ENCODE results near the gene BPIFB4. TPM values are rescaled to one million over a fixed set of nuclear protein-coding genes. Genes with fewer than 3 reads are reported as not detected.

BPIFB4 gene
- not detected for polyA plus RNA-seq (2013, experiment 1 of 2)
- polyA plus RNA-seq (2013, experiment 2 of 2) = not detected

- Histone ChIP-seq H3K9me3 (replicated peaks in 1 of 2; ENCODE audit: control insufficient read depth in 2 of 2, insufficient read depth in 1 of 2, low read depth in 1 of 2, low read length in 2 of 2) (no peaks in the 10 kb centered on the region), H2AFZ (ENCODE audit: low read length) (no peak within 1 kb of the TSS), H2AK5ac (ENCODE audit: low read depth, low read length) (peak within 1 kb of the TSS; percentile 19), H3K4me3 (ENCODE audit: low read length in 2 of 2) (no peak within 1 kb of the TSS), H3K4ac (ENCODE audit: low read length) (no peak within 1 kb of the TSS), H3K27ac (replicated peaks; ENCODE audit: low read length) (no peak within 1 kb of the TSS), H3K36me3 (replicated peaks in 1 of 2; ENCODE audit: control insufficient read depth in 2 of 2, insufficient read depth in 2 of 2, low read length in 2 of 2) (no peaks in the 10 kb centered on the region), H2BK120ac (ENCODE audit: low read depth, low read length) (no peak within 1 kb of the TSS), H4K91ac (ENCODE audit: low read depth, low read length, poor library complexity) (no peak within 1 kb of the TSS), H3K18ac (ENCODE audit: low read length) (peak within 1 kb of the TSS; percentile 25), H2BK12ac (ENCODE audit: low read length) (no peak within 1 kb of the TSS), H4K8ac (ENCODE audit: low read depth, low read length) (no peak within 1 kb of the TSS), H3K9ac (ENCODE audit: low read depth, low read length, poor library complexity) (no peak within 1 kb of the TSS), H2BK5ac (ENCODE audit: low read length) (no peak within 1 kb of the TSS), H3K79me1 (ENCODE audit: low read depth, low read length) (no peaks in the 10 kb centered on the region), H3K14ac (ENCODE audit: low read length) (no peak within 1 kb of the TSS), H3K23ac (ENCODE audit: low read depth, low read length, poor library complexity) (no peak within 1 kb of the TSS), H3K27me3 (ENCODE audit: control insufficient read depth in 3 of 3, insufficient read depth in 3 of 3, low read depth in 1 of 3, low read length in 3 of 3) (no peaks in the 10 kb centered on the region), H2BK15ac (ENCODE audit: low read length) (no peak within 1 kb of the TSS), H3K4me2 (ENCODE audit: insufficient read depth, low read length, poor library complexity, severe bottlenecking) (no peak within 1 kb of the TSS), H3K4me1 (ENCODE audit: control insufficient read depth in 2 of 2, insufficient read depth in 1 of 2, low read depth in 1 of 2, low read length in 2 of 2) (no peaks in the 10 kb centered on the region)
- no CpG with 5 or more reads among the region's 2 CpGs for WGBS, 2 donors (ENCODE audit: extremely low coverage in 2 of 2, insufficient read length in 2 of 2, insufficient replicate concordance in 1 of 2)
- DNase-seq (ENCODE audit: low spot score) = no peak
These were observed at the start of gene BPIFB4 for GRCh38 chr20:33079259-33079658. TSS of gene BPIFB4 (plus strand) at chr20:33079643. CDS start at chr20:33081527, 1,884 bp downstream.

DNA sequence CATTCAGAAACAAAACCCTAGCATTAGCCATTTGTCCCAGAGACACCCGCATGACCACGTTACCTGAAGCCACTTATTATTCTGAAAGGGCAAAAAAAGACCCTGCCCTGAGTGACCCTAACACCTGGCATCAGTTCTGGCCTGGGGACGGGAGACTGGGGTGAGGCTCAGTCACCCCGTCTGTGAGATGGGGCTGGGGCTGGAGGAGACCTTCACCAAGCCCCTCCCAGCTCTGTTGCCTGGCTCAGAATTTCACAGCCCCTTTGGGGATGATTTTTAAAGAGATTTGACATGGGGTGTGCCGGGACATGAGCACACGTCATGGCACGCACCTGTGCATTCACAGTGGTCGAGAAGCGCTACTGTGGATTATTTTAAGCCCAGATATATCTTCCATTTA is 49.4 kb upstream of the BPIFB4 start:
- Histone ChIP-seq H2AFZ (ENCODE audit: low read length) (no peak overlapping the region), H3K27me3 (ENCODE audit: control insufficient read depth in 3 of 3, insufficient read depth in 3 of 3, low read depth in 1 of 3, low read length in 3 of 3) (peaks cover 0 to 3% (median 0%) of the 10 kb centered on the region in 3 experiments)
- no CpG with 5 or more reads among the region's 9 CpGs for WGBS, 2 donors (ENCODE audit: extremely low coverage in 2 of 2, insufficient read length in 2 of 2, insufficient replicate concordance in 1 of 2)

DNA sequence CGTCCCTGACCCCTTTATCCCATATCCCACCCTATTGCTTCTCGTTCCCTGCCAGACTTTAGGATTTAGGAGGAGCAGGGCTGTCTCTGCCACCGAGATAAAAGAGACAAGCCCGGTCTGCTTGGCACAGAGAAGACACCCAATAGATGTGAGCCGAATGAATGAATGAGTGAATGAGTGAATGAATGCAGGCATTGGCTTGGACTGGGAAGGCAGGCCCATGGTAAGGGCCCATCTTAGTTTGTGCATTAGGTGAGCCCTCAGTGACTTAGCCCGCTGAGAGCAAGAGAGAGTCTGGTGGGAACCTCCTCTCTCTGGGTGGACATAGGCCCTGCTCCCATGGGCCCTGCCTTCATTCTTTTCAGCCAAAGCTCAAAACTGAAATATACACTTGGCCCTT is 48.9 kb upstream of the BPIFB4 start:
- no CpG with 5 or more reads among the region's 6 CpGs for WGBS, 2 donors (ENCODE audit: extremely low coverage in 2 of 2, insufficient read length in 2 of 2, insufficient replicate concordance in 1 of 2)
- H3K4me1 ChIP-seq (ENCODE audit: control insufficient read depth in 2 of 2, insufficient read depth in 1 of 2, low read depth in 1 of 2, low read length in 2 of 2) = no peaks in the 10 kb centered on the region
- no peak overlapping the region for H3K18ac ChIP-seq (ENCODE audit: low read length)

More for the DNA sequence above, 49.4 kb upstream of the BPIFB4 start:
- Histone ChIP-seq H3K9ac (ENCODE audit: low read depth, low read length, poor library complexity) (no peak overlapping the region), H3K4me2 (ENCODE audit: insufficient read depth, low read length, poor library complexity, severe bottlenecking) (no peak overlapping the region), H3K18ac (ENCODE audit: low read length) (no peak overlapping the region), H3K4me1 (ENCODE audit: control insufficient read depth in 2 of 2, insufficient read depth in 1 of 2, low read depth in 1 of 2, low read length in 2 of 2) (no peaks in the 10 kb centered on the region), H3K14ac (ENCODE audit: low read length) (no peak overlapping the region), H2AK5ac (ENCODE audit: low read depth, low read length) (no peak overlapping the region), H4K91ac (ENCODE audit: low read depth, low read length, poor library complexity) (no peak overlapping the region), H2BK120ac (ENCODE audit: low read depth, low read length) (no peak overlapping the region), H3K23ac (ENCODE audit: low read depth, low read length, poor library complexity) (no peak overlapping the region), H2BK12ac (ENCODE audit: low read length) (no peak overlapping the region), H3K4ac (ENCODE audit: low read length) (no peak overlapping the region), H3K4me3 (ENCODE audit: low read length in 2 of 2) (no peak overlapping the region), H2BK5ac (ENCODE audit: low read length) (no peak overlapping the region), H2BK15ac (ENCODE audit: low read length) (no peak overlapping the region), H3K79me1 (ENCODE audit: low read depth, low read length) (no peaks in the 10 kb centered on the region), H3K27ac (replicated peaks; ENCODE audit: low read length) (no peak overlapping the region), H4K8ac (ENCODE audit: low read depth, low read length) (no peak overlapping the region), H3K36me3 (replicated peaks in 1 of 2; ENCODE audit: control insufficient read depth in 2 of 2, insufficient read depth in 2 of 2, low read length in 2 of 2) (no peaks in the 10 kb centered on the region), H3K9me3 (replicated peaks in 1 of 2; ENCODE audit: control insufficient read depth in 2 of 2, insufficient read depth in 1 of 2, low read depth in 1 of 2, low read length in 2 of 2) (no peaks in the 10 kb centered on the region)
- DNase-seq (ENCODE audit: low spot score) = no peak

GRCh38 chr20:33031531-33031930 is 47.9 kb upstream of the BPIFB4 start, which contains the start of gene BPIFB6:
TSS of gene BPIFB6 (plus strand) at chr20:33031648. CDS start at chr20:33031648, 0 bp downstream.
- H3K79me1 ChIP-seq (ENCODE audit: low read depth, low read length) = no peaks in the 10 kb centered on the region
- H2AFZ ChIP-seq (ENCODE audit: low read length) = no peak within 1 kb of the TSS
- H4K91ac ChIP-seq (ENCODE audit: low read depth, low read length, poor library complexity) = no peak within 1 kb of the TSS
- WGBS, 2 donors (ENCODE audit: extremely low coverage in 2 of 2, insufficient read length in 2 of 2, insufficient replicate concordance in 1 of 2) = no CpG with 5 or more reads among the region's 10 CpGs
- no peak within 1 kb of the TSS for H2AK5ac ChIP-seq (ENCODE audit: low read depth, low read length)
- H3K9me3 ChIP-seq (replicated peaks in 1 of 2; ENCODE audit: control insufficient read depth in 2 of 2, insufficient read depth in 1 of 2, low read depth in 1 of 2, low read length in 2 of 2) = no peaks in the 10 kb centered on the region
- peak within 1 kb of the TSS in 1 of 2 donors; percentile 29 for H3K4me3 ChIP-seq (ENCODE audit: low read length in 2 of 2)
- H3K14ac ChIP-seq (ENCODE audit: low read length) = no peak within 1 kb of the TSS
- no peak within 1 kb of the TSS for H2BK120ac ChIP-seq (ENCODE audit: low read depth, low read length)
- H3K36me3 ChIP-seq (replicated peaks in 1 of 2; ENCODE audit: control insufficient read depth in 2 of 2, insufficient read depth in 2 of 2, low read length in 2 of 2) = no peaks in the 10 kb centered on the region
- H3K4me2 ChIP-seq (ENCODE audit: insufficient read depth, low read length, poor library complexity, severe bottlenecking) = no peak within 1 kb of the TSS
- DNase-seq (ENCODE audit: low spot score) = no peak
- no peaks in the 10 kb centered on the region for H3K4me1 ChIP-seq (ENCODE audit: control insufficient read depth in 2 of 2, insufficient read depth in 1 of 2, low read depth in 1 of 2, low read length in 2 of 2)
- H2BK15ac ChIP-seq (ENCODE audit: low read length) = peak within 1 kb of the TSS; percentile 30
- no peak within 1 kb of the TSS for H4K8ac ChIP-seq (ENCODE audit: low read depth, low read length)
- no peak within 1 kb of the TSS for H2BK5ac ChIP-seq (ENCODE audit: low read length)
- H3K27me3 ChIP-seq (ENCODE audit: control insufficient read depth in 3 of 3, insufficient read depth in 3 of 3, low read depth in 1 of 3, low read length in 3 of 3) = peaks cover 0 to 3% (median 0%) of the 10 kb centered on the region in 3 experiments
- no peak within 1 kb of the TSS for H2BK12ac ChIP-seq (ENCODE audit: low read length)
- H3K9ac ChIP-seq (ENCODE audit: low read depth, low read length, poor library complexity) = no peak within 1 kb of the TSS
- H3K27ac ChIP-seq (replicated peaks; ENCODE audit: low read length) = no peak within 1 kb of the TSS
- no peak within 1 kb of the TSS for H3K4ac ChIP-seq (ENCODE audit: low read length)
- peak within 1 kb of the TSS; percentile 40 for H3K18ac ChIP-seq (ENCODE audit: low read length)
- peak within 1 kb of the TSS; percentile 34 for H3K23ac ChIP-seq (ENCODE audit: low read depth, low read length, poor library complexity)

More for the DNA sequence above, 48.9 kb upstream of the BPIFB4 start:
- H3K79me1 ChIP-seq (ENCODE audit: low read depth, low read length) = no peaks in the 10 kb centered on the region
- H3K27me3 ChIP-seq (ENCODE audit: control insufficient read depth in 3 of 3, insufficient read depth in 3 of 3, low read depth in 1 of 3, low read length in 3 of 3) = peaks cover 0 to 3% (median 0%) of the 10 kb centered on the region in 3 experiments
- H2AK5ac ChIP-seq (ENCODE audit: low read depth, low read length) = no peak overlapping the region
- H2BK15ac ChIP-seq (ENCODE audit: low read length) = no peak overlapping the region
- H3K9me3 ChIP-seq (replicated peaks in 1 of 2; ENCODE audit: control insufficient read depth in 2 of 2, insufficient read depth in 1 of 2, low read depth in 1 of 2, low read length in 2 of 2) = no peaks in the 10 kb centered on the region
- no peak overlapping the region for H3K14ac ChIP-seq (ENCODE audit: low read length)
- H3K4me3 ChIP-seq (ENCODE audit: low read length in 2 of 2) = no peak overlapping the region
- no peaks in the 10 kb centered on the region for H3K36me3 ChIP-seq (replicated peaks in 1 of 2; ENCODE audit: control insufficient read depth in 2 of 2, insufficient read depth in 2 of 2, low read length in 2 of 2)
- H3K4ac ChIP-seq (ENCODE audit: low read length) = no peak overlapping the region
- no peak for DNase-seq (ENCODE audit: low spot score)
- H2BK120ac ChIP-seq (ENCODE audit: low read depth, low read length) = no peak overlapping the region
- no peak overlapping the region for H2BK12ac ChIP-seq (ENCODE audit: low read length)
- H3K23ac ChIP-seq (ENCODE audit: low read depth, low read length, poor library complexity) = no peak overlapping the region
- H4K8ac ChIP-seq (ENCODE audit: low read depth, low read length) = no peak overlapping the region
- H3K27ac ChIP-seq (replicated peaks; ENCODE audit: low read length) = no peak overlapping the region
- H2AFZ ChIP-seq (ENCODE audit: low read length) = no peak overlapping the region
- no peak overlapping the region for H4K91ac ChIP-seq (ENCODE audit: low read depth, low read length, poor library complexity)
- H2BK5ac ChIP-seq (ENCODE audit: low read length) = no peak overlapping the region
- H3K4me2 ChIP-seq (ENCODE audit: insufficient read depth, low read length, poor library complexity, severe bottlenecking) = no peak overlapping the region
- no peak overlapping the region for H3K9ac ChIP-seq (ENCODE audit: low read depth, low read length, poor library complexity)
